H1 (cell line): ENCODE data around the gene GMPR. TPM values are rescaled to one million over a fixed set of nuclear protein-coding genes. Genes with fewer than 3 reads are reported as not detected.

Source experiments
- CTCF ChIA-PET: fragments of 300-600 bp; sonication (Branson Sonifier 250); formaldehyde crosslinking; loops from one replicate; lab custom pipeline; 2021; ENCODE audit not compliant: partially characterized antibody; lab: Charles Lee
- POLR2A ChIA-PET: fragments of 300-600 bp; sonication (Branson Sonifier 250); formaldehyde crosslinking; loops from one replicate; lab custom pipeline; 2021; ENCODE audit warnings: inconsistent platforms; ENCODE audit not compliant: partially characterized antibody; lab: Charles Lee
- DNase-seq, 2 experiments: peaks; one replicate each; pipeline versions ENCODE4 v3.0.0 to v3.0.0-alpha.2; 2010 to 2022; ENCODE audit warnings: low spot score in 2 of 2, low read depth in 1 of 2, mixed read lengths in 1 of 2
- FAIRE-seq: peaks from 2 replicates; lab custom pipeline; 2011; peaks lifted over from hg19 to GRCh38; lab: Jason Lieb, UNC
- H2AFZ ChIP-seq: 2 replicates; pipeline ENCODE4 v1.8.1; 2012; ENCODE audit warnings: low read length, inconsistent platforms
- H2AK5ac ChIP-seq: 2 replicates; pipeline ENCODE4 v1.6.1; 2013; ENCODE audit warnings: low read depth, low read length
- H2BK120ac ChIP-seq: replicated peaks from 2 replicates; pipeline ENCODE3; 2013; ENCODE audit warnings: low read depth, low read length, inconsistent platforms
- H2BK12ac ChIP-seq: 2 replicates; pipeline ENCODE4 v1.6.1; 2013; ENCODE audit warnings: low read depth, low read length
- H2BK15ac ChIP-seq: 2 replicates; pipeline ENCODE4 v1.6.1; 2013; ENCODE audit warnings: low read length
- H2BK20ac ChIP-seq: 2 replicates; pipeline ENCODE4 v1.6.1; 2013; ENCODE audit warnings: low read length
- H2BK5ac ChIP-seq: 2 replicates; pipeline ENCODE4 v1.6.1; 2013; ENCODE audit warnings: low read depth, low read length
- H3K14ac ChIP-seq: 2 replicates; pipeline ENCODE4 v1.6.1; 2013; ENCODE audit warnings: inconsistent platforms; ENCODE audit not compliant: insufficient read length
- H3K18ac ChIP-seq: 2 replicates; pipeline ENCODE4 v1.6.1; 2013; ENCODE audit warnings: low read length; ENCODE audit errors: extremely low read depth
- H3K23ac ChIP-seq: 2 replicates; pipeline ENCODE4 v1.6.1; 2013; ENCODE audit warnings: inconsistent platforms; ENCODE audit not compliant: insufficient read length
- H3K23me2 ChIP-seq: 2 replicates; pipeline ENCODE4 v1.6.1; 2013; ENCODE audit warnings: low read depth, low read length
- H3K27ac ChIP-seq: 2 replicates; pipeline ENCODE4 v1.6.1; 2011; ENCODE audit warnings: low read depth, low read length, inconsistent platforms
- H3K27me3 ChIP-seq, 4 experiments: replicated peaks in 1 of 4; 1 replicate in 1 of 4; 2 replicates in 3 of 4; pipeline versions ENCODE4 v1.6.1 to v1.8.1; 2011 to 2013; ENCODE audit warnings: low read length in 3 of 4, mild to moderate bottlenecking in 3 of 4, inconsistent platforms in 2 of 4, mixed read lengths in 2 of 4, moderate library complexity in 1 of 4; ENCODE audit not compliant: control insufficient read depth in 3 of 4, insufficient read depth in 3 of 4; ENCODE audit errors: extremely low read depth in 1 of 4
- H3K36me3 ChIP-seq, 4 experiments: 2 replicates each; pipeline versions ENCODE4 v1.6.1 to v1.8.1; 2011 to 2013; ENCODE audit warnings: mild to moderate bottlenecking in 4 of 4, low read length in 3 of 4, moderate library complexity in 2 of 4, control low read depth in 1 of 4, inconsistent platforms in 1 of 4; ENCODE audit not compliant: insufficient read depth in 4 of 4, control insufficient read depth in 2 of 4
- H3K4ac ChIP-seq: replicated peaks from 2 replicates; pipeline ENCODE3; 2013; ENCODE audit warnings: low read length, low read depth, mixed read lengths, inconsistent platforms; ENCODE audit not compliant: insufficient read length
- H3K4me1 ChIP-seq, 4 experiments: replicated peaks in 1 of 4; 1 replicate in 1 of 4; 2 replicates in 3 of 4; pipeline versions ENCODE4 v1.6.1 to v1.8.1; 2011 to 2013; ENCODE audit warnings: low read length in 3 of 4, inconsistent platforms in 2 of 4, mixed read lengths in 1 of 4; ENCODE audit not compliant: insufficient read depth in 4 of 4, control insufficient read depth in 3 of 4
- H3K4me2 ChIP-seq, 2 experiments: 2 replicates each; pipeline versions ENCODE4 v1.6.1 to v1.8.1; 2011 to 2013; ENCODE audit warnings: low read depth in 2 of 2, low read length in 2 of 2, control low read depth in 1 of 2, inconsistent platforms in 1 of 2, mild to moderate bottlenecking in 1 of 2; ENCODE audit not compliant: insufficient read depth in 1 of 2
- H3K4me3 ChIP-seq, 4 experiments: fragments of 200-600, 300-600 bp in 1 of 4; sonication (generic), shearing (Covaris generic), sonication (Bioruptor Twin) in 1 of 4; 2 replicates each; pipeline versions ENCODE4 v1.5.1 to v1.8.1; 2011 to 2016; ENCODE audit warnings: low read length in 4 of 4, low read depth in 3 of 4, control low read depth in 2 of 4, inconsistent platforms in 2 of 4, mild to moderate bottlenecking in 2 of 4, mixed read lengths in 1 of 4, moderate library complexity in 1 of 4; ENCODE audit not compliant: insufficient read depth in 2 of 4; ENCODE audit errors: extremely low read depth in 1 of 4
- H3K56ac ChIP-seq: replicated peaks from 2 replicates; pipeline ENCODE3; 2013; ENCODE audit warnings: low read depth, mild to moderate bottlenecking, mixed read lengths, low read length, inconsistent platforms; ENCODE audit not compliant: insufficient read length
- H3K79me1 ChIP-seq: 2 replicates; pipeline ENCODE4 v1.6.1; 2013; ENCODE audit warnings: low read depth, low read length, control low read depth
- H3K79me2 ChIP-seq, 2 experiments: 2 replicates each; pipeline versions ENCODE4 v1.6.1 to v1.8.1; 2012 to 2013; ENCODE audit warnings: low read length in 2 of 2, mild to moderate bottlenecking in 2 of 2, inconsistent platforms in 1 of 2; ENCODE audit not compliant: insufficient read depth in 2 of 2, control insufficient read depth in 1 of 2
- H3K9ac ChIP-seq, 4 experiments: replicated peaks in 1 of 4; 1 replicate in 1 of 4; 2 replicates in 3 of 4; pipeline versions ENCODE4 v1.6.1 to v1.8.1; 2011 to 2013; ENCODE audit warnings: low read depth in 3 of 4, low read length in 3 of 4, control low read depth in 2 of 4, mild to moderate bottlenecking in 2 of 4, moderate library complexity in 2 of 4, inconsistent platforms in 1 of 4; ENCODE audit errors: extremely low read depth in 1 of 4
- H3K9me3 ChIP-seq, 2 experiments: 2 replicates each; pipeline versions ENCODE4 v1.6.1 to v1.8.1; 2012 to 2013; ENCODE audit warnings: mild to moderate bottlenecking in 2 of 2, moderate library complexity in 2 of 2, control low read depth in 1 of 2, inconsistent platforms in 1 of 2, low read depth in 1 of 2, low read length in 1 of 2, mixed read lengths in 1 of 2; ENCODE audit not compliant: insufficient read depth in 2 of 2
- H4K20me1 ChIP-seq, 2 experiments: replicated peaks in 1 of 2; 2 replicates each; pipeline versions ENCODE3 to v1.8.1; 2011 to 2013; ENCODE audit warnings: inconsistent platforms in 2 of 2, low read length in 2 of 2, mild to moderate bottlenecking in 1 of 2; ENCODE audit not compliant: insufficient read depth in 2 of 2, control insufficient read depth in 1 of 2
- H4K5ac ChIP-seq: 2 replicates; pipeline ENCODE4 v1.6.1; 2013; ENCODE audit warnings: low read length, low read depth, mixed read lengths, inconsistent platforms; ENCODE audit not compliant: insufficient read length
- H4K8ac ChIP-seq: 2 replicates; pipeline ENCODE4 v1.8.0; 2013; ENCODE audit warnings: mild to moderate bottlenecking, moderate library complexity, low read length, inconsistent platforms; ENCODE audit not compliant: insufficient read depth; ENCODE audit errors: extremely low read depth
- H4K91ac ChIP-seq: replicated peaks from 2 replicates; pipeline ENCODE3; 2013; ENCODE audit warnings: low read length, mixed read lengths, inconsistent platforms; ENCODE audit not compliant: insufficient read length
- CEBPB ChIP-seq: IDR thresholded peaks from 2 replicates; pipeline ENCODE4 v1.6.1; 2012; ENCODE audit warnings: low read depth, low read length
- CREB1 ChIP-seq: IDR thresholded peaks from 2 replicates; pipeline ENCODE4 v1.6.1; 2012; ENCODE audit warnings: inconsistent platforms
- MAX ChIP-seq: IDR thresholded peaks from 2 replicates; pipeline ENCODE4 v1.6.1; 2012; ENCODE audit warnings: inconsistent platforms
- PHF8 ChIP-seq: fragments of 200-600 bp; sonication (generic); conservative IDR thresholded peaks from 2 replicates; pipeline ENCODE4 v1.7.1; 2012; ENCODE audit warnings: low read depth, mild to moderate bottlenecking, inconsistent platforms, low read length, moderate library complexity
- POU5F1 ChIP-seq: IDR thresholded peaks from 2 replicates; pipeline ENCODE4 v1.6.1; 2011; ENCODE audit warnings: low read depth, mild to moderate bottlenecking, low read length, moderate library complexity
- SIRT6 ChIP-seq: IDR thresholded peaks from one replicate; pipeline ENCODE4 v1.7.1; 2012; ENCODE audit warnings: low read length, inconsistent platforms
- TEAD4 ChIP-seq: IDR thresholded peaks from 2 replicates; pipeline ENCODE4 v1.6.1; 2012; ENCODE audit warnings: low read depth, low read length, inconsistent platforms, mixed read lengths
- WGBS, 2 experiments: shearing (Covaris generic) in 1 of 2; methylation state at CpG; one replicate each; pipeline versions ENCODE4 v1.1.6 to v1.1.7; 2013 to 2015; ENCODE audit warnings: low lambda C conversion rate in 2 of 2, mixed read lengths in 2 of 2, inconsistent platforms in 1 of 2, low coverage in 1 of 2, missing lambda C conversion rate in 1 of 2; ENCODE audit not compliant: insufficient replicate concordance in 2 of 2, insufficient coverage in 1 of 2, insufficient read length in 1 of 2; ENCODE audit errors: extremely low coverage in 1 of 2, missing lambda C conversion rate in 1 of 2; 5-methylcytosine and 5-hydroxymethylcytosine counted together
- polyA plus RNA-seq, 7 experiments: library from polyadenylated mRNA; depleted of rRNA in 3 of 7; stranded (reverse) in 5 of 7; unstranded in 2 of 7; fragments of >200 nt in 5 of 7; fragments of 200-250 nt in 2 of 7; gene quantifications; 1 replicate in 5 of 7; 2 replicates in 1 of 7; 4 replicates in 1 of 7; pipeline versions ENCODE4 v1.2.1 to v1.2.3, GENCODE V29; 2011 to 2013; ENCODE audit warnings: missing spikeins in 2 of 7, mixed read lengths in 2 of 7
- total RNA-seq: library from RNA; stranded (reverse); fragmentation: NEBNext Ultra II Directional; extraction: Animal tissue kit (Norgen Biotek cat#: 25700); gene quantifications from 2 replicates; pipeline ENCODE4 v1.2.1, GENCODE V29; 2021

Gene GMPR
- total and polyA plus RNA-seq, 2 of the 8 experiments (the other 6 are each of a cell fraction or from before 2014, with no cell fraction given), result 0.99 to 1.2 TPM

DNA sequence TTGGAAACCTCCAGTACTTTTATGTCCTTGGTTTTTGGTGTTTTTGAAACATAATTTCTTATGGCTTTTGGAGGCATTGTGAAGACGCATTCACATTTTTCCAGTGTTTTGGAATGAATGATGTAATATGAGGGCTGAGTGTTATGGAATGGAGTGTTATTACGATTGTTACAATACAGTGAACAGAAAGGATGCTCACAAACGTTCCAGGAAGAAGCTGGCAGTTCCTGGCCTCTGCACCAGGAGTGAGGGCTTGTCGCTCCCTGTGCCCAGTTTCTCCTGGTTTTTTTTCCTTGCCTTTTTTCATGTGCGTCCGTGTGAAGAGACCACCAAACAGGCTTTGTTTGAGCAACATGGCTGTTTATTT is 20.3 kb downstream of the GMPR start:
- CTCF ChIA-PET, result interaction anchor here (0.6 to 2.0 kb wide), 4 partner anchors 11 to 168 kb away, joined by 3 to 5 read pairs (median 3); no protein-coding TSS in a partner anchor
- H3K27ac ChIP-seq, result no peak overlapping the region

More for the DNA sequence above, 20.3 kb downstream of the GMPR start:
- H3K9ac ChIP-seq, result no peak overlapping the region
- no peaks in the 10 kb centered on the region for H3K9me3 ChIP-seq
- no peak overlapping the region for H3K14ac ChIP-seq
- H2BK12ac ChIP-seq, result peak overlapping the region; percentile 40; the same call in 1 of the 2 replicates
- FAIRE-seq, result no peak
- no peak overlapping the region for H2BK15ac ChIP-seq
- no peak for DNase-seq
- no peak overlapping the region for H3K4ac ChIP-seq
- no peaks in the 10 kb centered on the region for H3K36me3 ChIP-seq
- no peak overlapping the region for H4K5ac ChIP-seq
- H2BK120ac ChIP-seq, result peak overlapping the region; percentile 44
- no peak overlapping the region for H4K91ac ChIP-seq
- H3K23ac ChIP-seq, result no peak overlapping the region
- H2BK5ac ChIP-seq, result peak overlapping the region; percentile 79; the same call in 1 of the 2 replicates
- H2BK20ac ChIP-seq, result no peak overlapping the region
- peaks cover 0 to 5% (median 3%) of the 10 kb centered on the region in 4 experiments; a peak in 4 of 7 replicates for H3K4me1 ChIP-seq
- H3K4me2 ChIP-seq, result no peak overlapping the region; a peak in 1 of 4 replicates
- POLR2A ChIA-PET, result no interaction called here
- H3K27me3 ChIP-seq, result no peaks in the 10 kb centered on the region
- H4K8ac ChIP-seq, result no peak overlapping the region
- H3K4me3 ChIP-seq, result no peak overlapping the region
- H3K79me2 ChIP-seq, result no peaks in the 10 kb centered on the region
- no peak overlapping the region for H3K56ac ChIP-seq
- H4K20me1 ChIP-seq, result no peaks in the 10 kb centered on the region
- peak overlapping the region; percentile 79 for H2AFZ ChIP-seq
- H3K18ac ChIP-seq, result no peak overlapping the region
- H3K79me1 ChIP-seq, result no peaks in the 10 kb centered on the region
- H2AK5ac ChIP-seq, result no peak overlapping the region
- no peaks in the 10 kb centered on the region for H3K23me2 ChIP-seq
- TF ChIP-seq CREB1 (no peak), PHF8 (no peak), MAX (no peak), POU5F1 (no peak), TEAD4 (no peak), CEBPB (no peak), SIRT6 (no peak)
- TF ChIP-seq, all 59 proteins: peak for 0
- 79% methylated on average over 6 of the region's 6 CpGs; no CpG with 5 or more reads in 1 of the 2 experiments for WGBS, 2 experiments
